HEK293 (cell line): Measurements from ENCODE around the gene PDZD2.

Experiments
- CTCF ChIP-seq: fragments of 450-650 bp; formaldehyde crosslinking; IDR thresholded peaks from 2 replicates; pipeline ENCODE4 v1.5.1; 2016; ENCODE audit warnings: missing biosample characterization, missing genetic modification characterization
- MZF1 ChIP-seq: fragments of 450-650 bp; formaldehyde crosslinking; IDR thresholded peaks from 2 replicates; pipeline ENCODE4 v1.5.1; 2017; ENCODE audit warnings: missing biosample characterization, missing genetic modification characterization, borderline replicate concordance
- PRDM1 ChIP-seq: fragments of 450-650 bp; formaldehyde crosslinking; IDR thresholded peaks from 2 replicates; pipeline ENCODE4; 2016; ENCODE audit warnings: missing biosample characterization, missing genetic modification characterization
- TF ChIP-seq, protein P1 (sequence below): fragments of 450-650 bp; formaldehyde crosslinking; IDR thresholded peaks from 2 replicates; pipeline ENCODE4 v1.5.1; 2016; ENCODE audit warnings: missing biosample characterization, missing genetic modification characterization
- TF ChIP-seq, protein P2 (sequence below): fragments of 450-650 bp; IDR thresholded peaks from 2 replicates; pipeline ENCODE4 v1.5.1; 2018; ENCODE audit warnings: missing biosample characterization, missing genetic modification characterization
- TF ChIP-seq, protein P3 (sequence below): IDR thresholded peaks from 2 replicates; pipeline ENCODE4 v1.6.1; 2011; ENCODE audit warnings: mild to moderate bottlenecking, low read depth, low read length, borderline replicate concordance

DNA sequence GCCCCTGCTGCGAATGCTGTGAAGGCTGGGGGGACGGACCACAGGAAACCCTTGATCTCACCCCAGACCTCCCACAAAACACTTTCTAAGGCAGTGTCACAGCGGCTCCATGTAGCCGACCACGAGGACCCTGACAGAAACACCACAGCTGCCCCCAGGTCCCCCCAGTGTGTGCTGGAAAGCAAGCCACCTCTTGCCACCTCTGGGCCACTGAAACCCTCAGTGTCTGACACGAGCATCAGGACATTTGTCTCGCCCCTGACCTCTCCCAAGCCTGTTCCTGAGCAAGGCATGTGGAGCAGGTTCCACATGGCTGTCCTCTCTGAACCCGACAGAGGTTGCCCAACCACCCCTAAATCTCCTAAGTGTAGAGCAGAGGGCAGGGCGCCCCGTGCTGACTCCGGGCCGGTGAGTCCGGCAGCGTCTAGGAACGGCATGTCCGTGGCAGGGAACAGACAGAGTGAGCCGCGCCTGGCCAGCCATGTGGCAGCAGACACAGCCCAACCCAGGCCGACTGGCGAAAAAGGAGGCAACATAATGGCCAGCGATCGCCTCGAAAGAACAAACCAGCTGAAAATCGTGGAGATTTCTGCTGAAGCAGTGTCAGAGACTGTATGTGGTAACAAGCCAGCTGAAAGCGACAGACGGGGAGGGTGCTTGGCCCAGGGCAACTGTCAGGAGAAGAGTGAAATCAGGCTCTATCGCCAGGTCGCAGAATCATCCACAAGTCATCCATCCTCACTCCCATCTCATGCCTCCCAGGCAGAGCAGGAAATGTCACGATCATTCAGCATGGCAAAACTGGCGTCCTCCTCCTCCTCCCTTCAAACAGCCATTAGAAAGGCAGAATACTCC is 450.4 kb downstream of the PDZD2 start:
- TF ChIP-seq, protein P1, sequence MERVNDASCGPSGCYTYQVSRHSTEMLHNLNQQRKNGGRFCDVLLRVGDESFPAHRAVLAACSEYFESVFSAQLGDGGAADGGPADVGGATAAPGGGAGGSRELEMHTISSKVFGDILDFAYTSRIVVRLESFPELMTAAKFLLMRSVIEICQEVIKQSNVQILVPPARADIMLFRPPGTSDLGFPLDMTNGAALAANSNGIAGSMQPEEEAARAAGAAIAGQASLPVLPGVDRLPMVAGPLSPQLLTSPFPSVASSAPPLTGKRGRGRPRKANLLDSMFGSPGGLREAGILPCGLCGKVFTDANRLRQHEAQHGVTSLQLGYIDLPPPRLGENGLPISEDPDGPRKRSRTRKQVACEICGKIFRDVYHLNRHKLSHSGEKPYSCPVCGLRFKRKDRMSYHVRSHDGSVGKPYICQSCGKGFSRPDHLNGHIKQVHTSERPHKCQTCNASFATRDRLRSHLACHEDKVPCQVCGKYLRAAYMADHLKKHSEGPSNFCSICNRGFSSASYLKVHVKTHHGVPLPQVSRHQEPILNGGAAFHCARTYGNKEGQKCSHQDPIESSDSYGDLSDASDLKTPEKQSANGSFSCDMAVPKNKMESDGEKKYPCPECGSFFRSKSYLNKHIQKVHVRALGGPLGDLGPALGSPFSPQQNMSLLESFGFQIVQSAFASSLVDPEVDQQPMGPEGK (tag by site-specific recombination): no peak
- TF ChIP-seq, protein P2, sequence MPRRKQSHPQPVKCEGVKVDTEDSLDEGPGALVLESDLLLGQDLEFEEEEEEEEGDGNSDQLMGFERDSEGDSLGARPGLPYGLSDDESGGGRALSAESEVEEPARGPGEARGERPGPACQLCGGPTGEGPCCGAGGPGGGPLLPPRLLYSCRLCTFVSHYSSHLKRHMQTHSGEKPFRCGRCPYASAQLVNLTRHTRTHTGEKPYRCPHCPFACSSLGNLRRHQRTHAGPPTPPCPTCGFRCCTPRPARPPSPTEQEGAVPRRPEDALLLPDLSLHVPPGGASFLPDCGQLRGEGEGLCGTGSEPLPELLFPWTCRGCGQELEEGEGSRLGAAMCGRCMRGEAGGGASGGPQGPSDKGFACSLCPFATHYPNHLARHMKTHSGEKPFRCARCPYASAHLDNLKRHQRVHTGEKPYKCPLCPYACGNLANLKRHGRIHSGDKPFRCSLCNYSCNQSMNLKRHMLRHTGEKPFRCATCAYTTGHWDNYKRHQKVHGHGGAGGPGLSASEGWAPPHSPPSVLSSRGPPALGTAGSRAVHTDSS (tag by site-specific recombination): no peak
- TF ChIP-seq CTCF (tag by site-specific recombination) (no peak), MZF1 (tag by site-specific recombination) (no peak), PRDM1 (tag by site-specific recombination) (no peak)
- TF ChIP-seq, protein P3, sequence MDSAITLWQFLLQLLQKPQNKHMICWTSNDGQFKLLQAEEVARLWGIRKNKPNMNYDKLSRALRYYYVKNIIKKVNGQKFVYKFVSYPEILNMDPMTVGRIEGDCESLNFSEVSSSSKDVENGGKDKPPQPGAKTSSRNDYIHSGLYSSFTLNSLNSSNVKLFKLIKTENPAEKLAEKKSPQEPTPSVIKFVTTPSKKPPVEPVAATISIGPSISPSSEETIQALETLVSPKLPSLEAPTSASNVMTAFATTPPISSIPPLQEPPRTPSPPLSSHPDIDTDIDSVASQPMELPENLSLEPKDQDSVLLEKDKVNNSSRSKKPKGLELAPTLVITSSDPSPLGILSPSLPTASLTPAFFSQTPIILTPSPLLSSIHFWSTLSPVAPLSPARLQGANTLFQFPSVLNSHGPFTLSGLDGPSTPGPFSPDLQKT: no peak
